H1 (cell line): ENCODE results near the gene RRH. TPM values are rescaled to one million over a fixed set of nuclear protein-coding genes. Genes with fewer than 3 reads are reported as not detected.

ENCODE experiments used
- ASH2L ChIP-seq: fragments of 200-600, 300-600 bp; sonication (generic); IDR thresholded peaks from one replicate; pipeline ENCODE4 v1.7.1; 2017; ENCODE audit warnings: low read length
- CHD2 ChIP-seq: IDR thresholded peaks from 2 replicates; pipeline ENCODE4 v1.6.1; 2012; ENCODE audit warnings: low read length, improper control_type of control experiment
- CREB1 ChIP-seq: IDR thresholded peaks from 2 replicates; pipeline ENCODE4 v1.6.1; 2012; ENCODE audit warnings: inconsistent platforms
- JUN ChIP-seq: IDR thresholded peaks from 2 replicates; pipeline ENCODE4 v1.6.1; 2011; ENCODE audit warnings: low read depth, mild to moderate bottlenecking, improper control_type of control experiment, low read length
- JUND ChIP-seq: IDR thresholded peaks from 2 replicates; pipeline ENCODE4 v1.6.1; 2011; ENCODE audit warnings: mild to moderate bottlenecking, improper control_type of control experiment, low read length
- MAFK ChIP-seq: IDR thresholded peaks from 2 replicates; pipeline ENCODE4 v1.6.1; 2012; ENCODE audit warnings: low read depth, mild to moderate bottlenecking, improper control_type of control experiment, low read length
- POLR2A ChIP-seq, 2 experiments: IDR thresholded peaks; 1 replicate in 1 of 2; 2 replicates in 1 of 2; pipeline ENCODE4 v1.6.1; 2011; ENCODE audit warnings: low read depth in 2 of 2, low read length in 2 of 2, mild to moderate bottlenecking in 2 of 2; ENCODE audit errors: control extremely low read depth in 1 of 2
- SIRT6 ChIP-seq: IDR thresholded peaks from one replicate; pipeline ENCODE4 v1.7.1; 2012; ENCODE audit warnings: low read length, inconsistent platforms
- SP1 ChIP-seq: IDR thresholded peaks from 2 replicates; pipeline ENCODE4 v1.6.1; 2011; ENCODE audit warnings: low read depth, low read length
- TEAD4 ChIP-seq: IDR thresholded peaks from 2 replicates; pipeline ENCODE4 v1.6.1; 2012; ENCODE audit warnings: low read depth, low read length, inconsistent platforms, mixed read lengths
- polyA plus RNA-seq, 7 experiments: library from polyadenylated mRNA; depleted of rRNA in 3 of 7; stranded (reverse) in 5 of 7; unstranded in 2 of 7; fragments of >200 nt in 5 of 7; fragments of 200-250 nt in 2 of 7; gene quantifications; 1 replicate in 5 of 7; 2 replicates in 1 of 7; 4 replicates in 1 of 7; pipeline versions ENCODE4 v1.2.1 to v1.2.3, GENCODE V29; 2011 to 2013; ENCODE audit warnings: missing spikeins in 2 of 7, mixed read lengths in 2 of 7
- total RNA-seq: library from RNA; stranded (reverse); fragmentation: NEBNext Ultra II Directional; extraction: Animal tissue kit (Norgen Biotek cat#: 25700); gene quantifications from 2 replicates; pipeline ENCODE4 v1.2.1, GENCODE V29; 2021
- TF ChIP-seq, protein P1 (sequence below): fragments of 300-600 bp; sonication (generic); IDR thresholded peaks from 2 replicates; pipeline ENCODE4 v1.7.1; 2012; ENCODE audit warnings: low read length, moderate library complexity, mild to moderate bottlenecking, inconsistent platforms; ENCODE audit not compliant: insufficient replicate concordance

RRH gene
- total and polyA plus RNA-seq, 2 of the 8 experiments (the other 6 are each of a cell fraction or from before 2014, with no cell fraction given) = 0.38 TPM; not detected in 1

DNA sequence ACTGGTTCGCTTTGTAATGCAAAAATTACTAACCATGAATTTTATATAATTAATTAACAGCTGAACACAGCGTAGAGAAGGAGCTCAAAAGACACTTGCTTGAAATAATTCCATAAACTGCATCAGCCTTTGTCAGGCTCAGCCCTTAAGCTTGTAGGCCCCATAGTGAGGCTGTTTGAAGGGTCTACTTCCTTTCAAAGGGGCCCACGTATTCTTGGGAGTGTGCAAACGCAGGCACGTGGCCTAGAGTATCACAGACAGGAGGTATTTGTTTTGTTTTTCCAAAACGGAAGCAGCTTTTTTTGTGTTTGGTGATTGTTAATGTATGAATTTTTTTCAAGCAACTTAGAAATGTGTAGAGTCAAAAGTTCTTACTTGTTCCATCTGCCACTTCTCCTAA, 59.3 kb downstream of the RRH start (continued):
- TF ChIP-seq, protein P1, sequence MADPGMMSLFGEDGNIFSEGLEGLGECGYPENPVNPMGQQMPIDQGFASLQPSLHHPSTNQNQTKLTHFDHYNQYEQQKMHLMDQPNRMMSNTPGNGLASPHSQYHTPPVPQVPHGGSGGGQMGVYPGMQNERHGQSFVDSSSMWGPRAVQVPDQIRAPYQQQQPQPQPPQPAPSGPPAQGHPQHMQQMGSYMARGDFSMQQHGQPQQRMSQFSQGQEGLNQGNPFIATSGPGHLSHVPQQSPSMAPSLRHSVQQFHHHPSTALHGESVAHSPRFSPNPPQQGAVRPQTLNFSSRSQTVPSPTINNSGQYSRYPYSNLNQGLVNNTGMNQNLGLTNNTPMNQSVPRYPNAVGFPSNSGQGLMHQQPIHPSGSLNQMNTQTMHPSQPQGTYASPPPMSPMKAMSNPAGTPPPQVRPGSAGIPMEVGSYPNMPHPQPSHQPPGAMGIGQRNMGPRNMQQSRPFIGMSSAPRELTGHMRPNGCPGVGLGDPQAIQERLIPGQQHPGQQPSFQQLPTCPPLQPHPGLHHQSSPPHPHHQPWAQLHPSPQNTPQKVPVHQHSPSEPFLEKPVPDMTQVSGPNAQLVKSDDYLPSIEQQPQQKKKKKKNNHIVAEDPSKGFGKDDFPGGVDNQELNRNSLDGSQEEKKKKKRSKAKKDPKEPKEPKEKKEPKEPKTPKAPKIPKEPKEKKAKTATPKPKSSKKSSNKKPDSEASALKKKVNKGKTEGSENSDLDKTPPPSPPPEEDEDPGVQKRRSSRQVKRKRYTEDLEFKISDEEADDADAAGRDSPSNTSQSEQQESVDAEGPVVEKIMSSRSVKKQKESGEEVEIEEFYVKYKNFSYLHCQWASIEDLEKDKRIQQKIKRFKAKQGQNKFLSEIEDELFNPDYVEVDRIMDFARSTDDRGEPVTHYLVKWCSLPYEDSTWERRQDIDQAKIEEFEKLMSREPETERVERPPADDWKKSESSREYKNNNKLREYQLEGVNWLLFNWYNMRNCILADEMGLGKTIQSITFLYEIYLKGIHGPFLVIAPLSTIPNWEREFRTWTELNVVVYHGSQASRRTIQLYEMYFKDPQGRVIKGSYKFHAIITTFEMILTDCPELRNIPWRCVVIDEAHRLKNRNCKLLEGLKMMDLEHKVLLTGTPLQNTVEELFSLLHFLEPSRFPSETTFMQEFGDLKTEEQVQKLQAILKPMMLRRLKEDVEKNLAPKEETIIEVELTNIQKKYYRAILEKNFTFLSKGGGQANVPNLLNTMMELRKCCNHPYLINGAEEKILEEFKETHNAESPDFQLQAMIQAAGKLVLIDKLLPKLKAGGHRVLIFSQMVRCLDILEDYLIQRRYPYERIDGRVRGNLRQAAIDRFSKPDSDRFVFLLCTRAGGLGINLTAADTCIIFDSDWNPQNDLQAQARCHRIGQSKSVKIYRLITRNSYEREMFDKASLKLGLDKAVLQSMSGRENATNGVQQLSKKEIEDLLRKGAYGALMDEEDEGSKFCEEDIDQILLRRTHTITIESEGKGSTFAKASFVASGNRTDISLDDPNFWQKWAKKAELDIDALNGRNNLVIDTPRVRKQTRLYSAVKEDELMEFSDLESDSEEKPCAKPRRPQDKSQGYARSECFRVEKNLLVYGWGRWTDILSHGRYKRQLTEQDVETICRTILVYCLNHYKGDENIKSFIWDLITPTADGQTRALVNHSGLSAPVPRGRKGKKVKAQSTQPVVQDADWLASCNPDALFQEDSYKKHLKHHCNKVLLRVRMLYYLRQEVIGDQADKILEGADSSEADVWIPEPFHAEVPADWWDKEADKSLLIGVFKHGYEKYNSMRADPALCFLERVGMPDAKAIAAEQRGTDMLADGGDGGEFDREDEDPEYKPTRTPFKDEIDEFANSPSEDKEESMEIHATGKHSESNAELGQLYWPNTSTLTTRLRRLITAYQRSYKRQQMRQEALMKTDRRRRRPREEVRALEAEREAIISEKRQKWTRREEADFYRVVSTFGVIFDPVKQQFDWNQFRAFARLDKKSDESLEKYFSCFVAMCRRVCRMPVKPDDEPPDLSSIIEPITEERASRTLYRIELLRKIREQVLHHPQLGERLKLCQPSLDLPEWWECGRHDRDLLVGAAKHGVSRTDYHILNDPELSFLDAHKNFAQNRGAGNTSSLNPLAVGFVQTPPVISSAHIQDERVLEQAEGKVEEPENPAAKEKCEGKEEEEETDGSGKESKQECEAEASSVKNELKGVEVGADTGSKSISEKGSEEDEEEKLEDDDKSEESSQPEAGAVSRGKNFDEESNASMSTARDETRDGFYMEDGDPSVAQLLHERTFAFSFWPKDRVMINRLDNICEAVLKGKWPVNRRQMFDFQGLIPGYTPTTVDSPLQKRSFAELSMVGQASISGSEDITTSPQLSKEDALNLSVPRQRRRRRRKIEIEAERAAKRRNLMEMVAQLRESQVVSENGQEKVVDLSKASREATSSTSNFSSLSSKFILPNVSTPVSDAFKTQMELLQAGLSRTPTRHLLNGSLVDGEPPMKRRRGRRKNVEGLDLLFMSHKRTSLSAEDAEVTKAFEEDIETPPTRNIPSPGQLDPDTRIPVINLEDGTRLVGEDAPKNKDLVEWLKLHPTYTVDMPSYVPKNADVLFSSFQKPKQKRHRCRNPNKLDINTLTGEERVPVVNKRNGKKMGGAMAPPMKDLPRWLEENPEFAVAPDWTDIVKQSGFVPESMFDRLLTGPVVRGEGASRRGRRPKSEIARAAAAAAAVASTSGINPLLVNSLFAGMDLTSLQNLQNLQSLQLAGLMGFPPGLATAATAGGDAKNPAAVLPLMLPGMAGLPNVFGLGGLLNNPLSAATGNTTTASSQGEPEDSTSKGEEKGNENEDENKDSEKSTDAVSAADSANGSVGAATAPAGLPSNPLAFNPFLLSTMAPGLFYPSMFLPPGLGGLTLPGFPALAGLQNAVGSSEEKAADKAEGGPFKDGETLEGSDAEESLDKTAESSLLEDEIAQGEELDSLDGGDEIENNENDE = no peak
- no peak for TF ChIP-seq JUN
- TF ChIP-seq CREB1 = no peak
- no peak for TF ChIP-seq CHD2
- TF ChIP-seq SP1 = no peak
- TF ChIP-seq TEAD4 = no peak
- no peak for TF ChIP-seq POLR2A (IDR thresholded peaks at IDR 0.05; ENCODE audit: control extremely low read depth in 1 of 2, low read depth in 2 of 2, low read length in 2 of 2)
- TF ChIP-seq MAFK = no peak
- TF ChIP-seq JUND = no peak
- no peak for TF ChIP-seq ASH2L
- no peak for TF ChIP-seq SIRT6
